GM12864 (cell line): ENCODE results near the gene CDH4.

Experiments used
- DNase-seq: peaks from one replicate; pipeline ENCODE4 v3.0.0-alpha.2; 2011; ENCODE audit warnings: low read depth
- H3K4me3 ChIP-seq: 2 replicates; pipeline ENCODE4 v1.5.1; 2011; ENCODE audit warnings: mild to moderate bottlenecking, low read depth, low read length, control low read depth
- CTCF ChIP-seq: IDR thresholded peaks from 2 replicates; pipeline ENCODE4 v1.5.1; 2011; ENCODE audit warnings: low read depth, mild to moderate bottlenecking, moderate library complexity, low read length, control low read depth, inconsistent platforms; ENCODE audit errors: missing control alignments

CDH4 gene

GRCh38 chr20:61759286-61760065 lies 507.4 kb downstream of the CDH4 start:
- no peak for TF ChIP-seq CTCF
- no peak overlapping the region for H3K4me3 ChIP-seq
- DNase-seq: no peak

GRCh38 chr20:61760321-61760720 lies 508.3 kb downstream of the CDH4 start:
- no peak for DNase-seq
- TF ChIP-seq CTCF: no peak
- no peak overlapping the region for H3K4me3 ChIP-seq

- no peak overlapping the region for H3K4me3 ChIP-seq
- TF ChIP-seq CTCF: no peak
- DNase-seq: no peak
Measured at GRCh38 chr20:61760731-61761130, 508.7 kb downstream of the CDH4 start.

- no peak for DNase-seq
- no peak for TF ChIP-seq CTCF
- no peak overlapping the region for H3K4me3 ChIP-seq
Measured at GRCh38 chr20:61761453-61762166, 509.5 kb downstream of the CDH4 start.

- TF ChIP-seq CTCF: no peak
- H3K4me3 ChIP-seq: no peak overlapping the region
- DNase-seq: no peak
Measured at GRCh38 chr20:61762167-61762710, 510.2 kb downstream of the CDH4 start.

- no peak for TF ChIP-seq CTCF
- no peak overlapping the region for H3K4me3 ChIP-seq
- DNase-seq: no peak
Measured at GRCh38 chr20:61762886-61763739, 511.1 kb downstream of the CDH4 start.
